Measurements from ENCODE around the gene RAMP1. TPM values are rescaled to one million over a fixed set of nuclear protein-coding genes. Genes with fewer than 3 reads are reported as not detected.
A peak's percentile ranks its signal among the peaks of the same experiment; 100 is the strongest.

Gene RAMP1
- total and polyA plus RNA-seq, 2 of the 4 experiments (the other 2 are of a cell fraction) = 15.8 to 77.1 TPM

GRCh38 chr2:237870754-237871651 is 11.6 kb downstream of the RAMP1 start:
- Histone ChIP-seq H3K9me3 (ENCODE audit: control insufficient read depth, insufficient read depth, low read length) (no peaks in the 10 kb centered on the region), H3K56ac (ENCODE audit: extremely low read depth, insufficient read depth, low read length) (no peak overlapping the region), H3K4me2 (ENCODE audit: low read depth, low read length) (no peak overlapping the region), H3K9ac (ENCODE audit: low read depth, low read length) (no peak overlapping the region), H3K4me3 (ENCODE audit: insufficient read depth, low read depth, low read length) (no peak overlapping the region), H3K27me3 (ENCODE audit: control insufficient read depth, insufficient read depth, low read length) (no peaks in the 10 kb centered on the region), H2BK120ac (ENCODE audit: low read depth, low read length) (no peak overlapping the region), H2BK15ac (ENCODE audit: low read depth, low read length) (no peak overlapping the region), H4K5ac (ENCODE audit: low read depth, low read length) (no peak overlapping the region; the same call in 1 of the 2 replicates), H3K23ac (ENCODE audit: low read depth, low read length) (no peak overlapping the region), H2AFZ (replicated peaks; ENCODE audit: low read length, poor library complexity) (peak overlapping the region; percentile 9), H3K4me1 (ENCODE audit: control insufficient read depth, insufficient read depth, low read length) (peaks cover 34% of the 10 kb centered on the region), H2AK9ac (replicated peaks; ENCODE audit: low read depth, low read length, poor library complexity) (no peak overlapping the region), H3K18ac (ENCODE audit: low read depth, low read length) (no peak overlapping the region), H4K20me1 (ENCODE audit: insufficient read depth, low read length) (no peaks in the 10 kb centered on the region), H2BK20ac (ENCODE audit: low read depth, low read length) (no peak overlapping the region), H3K27ac (ENCODE audit: insufficient read depth, low read length) (no peak overlapping the region), H4K91ac (ENCODE audit: insufficient read depth, low read depth, low read length) (peak overlapping the region; percentile 43), H3K14ac (replicated peaks; ENCODE audit: low read depth, low read length) (0 out of 2 replicates have a peak overlapping the region, but pooled peaks have one; percentile 36), H2AK5ac (ENCODE audit: low read depth, low read length) (peak overlapping the region; percentile 31; the same call in 1 of the 2 replicates), H4K8ac (ENCODE audit: low read depth in 2 of 2, low read length in 2 of 2) (no peak overlapping the region), H3K4ac (ENCODE audit: low read depth, low read length) (peak overlapping the region; percentile 15; the same call in 1 of the 2 replicates), H3K36me3 (ENCODE audit: control insufficient read depth, insufficient read depth, low read length) (no peaks in the 10 kb centered on the region), H2BK5ac (ENCODE audit: low read depth, low read length, poor library complexity, severe bottlenecking) (no peak overlapping the region), H3K79me1 (ENCODE audit: low read depth in 1 of 2, low read length in 2 of 2) (peaks cover 0 to 17% of the 10 kb centered on the region in 2 experiments; a peak in 1 of 4 replicates), H3K9me1 (ENCODE audit: insufficient read depth, low read length) (peaks cover 7% of the 10 kb centered on the region; the same call in 1 of the 2 replicates)
- ChIA-PET CTCF (no interaction called here), POLR2A (ENCODE audit: unreplicated experiment) (no interaction called here)
- intact Hi-C loops (cut with micrococcal nuclease) (no loop called here), dilution Hi-C loops (cut with HindIII; ENCODE audit: low sequenced_read_pairs, unreplicated experiment) (no loop called here), in situ Hi-C loops (cut with MboI; ENCODE audit: low sequenced_read_pairs) (no loop called here)
- BruUV-seq (replicated peaks) = no TSS peak
- ATAC-seq (ENCODE audit: low read depth) = no peak
- 92% methylated on average over 8 of the region's 23 CpGs; no CpG with 5 or more reads in 1 of the 2 experiments for WGBS, 2 experiments (ENCODE audit: extremely low coverage in 2 of 2, insufficient read length in 1 of 2)
- no peak for DNase-seq
- TF ChIP-seq CHD1 (IDR thresholded peaks at IDR 0.05; ENCODE audit: low read depth, low read length) (no peak), BHLHE40 (IDR thresholded peaks at IDR 0.05; ENCODE audit: low read depth, low read length) (no peak), FOS (IDR thresholded peaks at IDR 0.05; ENCODE audit: low read depth, low read length) (no peak), RAD21 (IDR thresholded peaks at IDR 0.05; ENCODE audit: low read length) (no peak), USF2 (IDR thresholded peaks at IDR 0.05; ENCODE audit: low read depth, low read length) (no peak), MAZ (IDR thresholded peaks at IDR 0.05; ENCODE audit: borderline replicate concordance, low read depth, low read length) (no peak), CEBPB (IDR thresholded peaks at IDR 0.05; ENCODE audit: low read depth, low read length) (no peak), ELK1 (IDR thresholded peaks at IDR 0.05; ENCODE audit: borderline replicate concordance, low read depth, low read length) (no peak), RCOR1 (IDR thresholded peaks at IDR 0.05; ENCODE audit: insufficient replicate concordance, low read length) (no peak), SMC3 (IDR thresholded peaks at IDR 0.05; ENCODE audit: low read depth, low read length) (no peak), CTCF (conservative IDR thresholded peaks at IDR 0.05; ENCODE audit: low read depth, low read length) (no peak), POLR2A (IDR thresholded peaks at IDR 0.05; ENCODE audit: low read depth, low read length) (no peak), MAFK (IDR thresholded peaks at IDR 0.05; ENCODE audit: low read depth, low read length) (no peak), NFE2L2 (IDR thresholded peaks at IDR 0.05; ENCODE audit: low read depth, low read length) (no peak)
